C4-2B (cell line): ENCODE results near the gene BRME1.

Experiments
- CTCF ChIP-seq: fragments of 450-650 bp; conservative IDR thresholded peaks from 2 replicates; pipeline ENCODE4 v1.5.1; 2017; ENCODE audit warnings: mild to moderate bottlenecking
- ZFX ChIP-seq: fragments of 450-650 bp; IDR thresholded peaks from 2 replicates; pipeline ENCODE4 v1.6.1; 2017

DNA sequence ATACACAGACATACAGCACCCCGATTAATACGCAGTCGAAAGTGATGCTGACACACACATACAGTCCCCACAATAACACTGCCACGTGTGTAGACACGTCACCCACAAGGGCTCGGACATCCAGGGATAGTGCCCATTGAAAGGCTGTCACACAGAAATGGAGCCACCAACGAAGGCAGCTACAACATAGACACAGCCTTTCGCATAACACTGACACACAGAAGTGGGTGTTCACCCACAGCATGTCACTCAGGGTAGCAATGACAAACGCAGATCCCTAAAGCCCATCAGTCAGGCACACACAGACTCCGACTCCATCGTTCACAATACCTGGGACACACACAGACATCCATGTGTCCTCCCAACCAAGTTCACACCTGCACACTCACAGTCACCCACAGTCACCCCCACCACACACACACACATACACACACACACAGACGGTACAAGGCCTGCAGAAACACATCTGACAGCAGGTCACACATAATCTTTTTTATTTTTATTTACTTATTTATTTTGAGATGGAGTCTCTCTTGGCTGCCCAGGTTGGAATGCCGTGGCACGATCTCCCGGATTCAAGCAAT is 39.4 kb downstream of the BRME1 start:
- TF ChIP-seq ZFX (no peak), CTCF (no peak)
